ENCODE data around the gene LSAMP.
"Not testable (repeated sequence)": the region's sequence is repeated elsewhere in the genome, so short reads cannot be mapped to it uniquely, and the experiment has no call there.

The LSAMP gene

GRCh38 chr3:116087426-116087825 lies 357.9 kb downstream of the LSAMP start:
- no peak for DNase-seq

GRCh38 chr3:116084999-116085791 lies 360.1 kb downstream of the LSAMP start:
- DNase-seq = no peak

- no peak for DNase-seq
Observed at GRCh38 chr3:116083683-116084082, 361.6 kb downstream of the LSAMP start.

GRCh38 chr3:116078561-116078960 lies 366.7 kb downstream of the LSAMP start:
- DNase-seq = no peak

GRCh38 chr3:116077557-116077956 lies 367.7 kb downstream of the LSAMP start:
- no peak for DNase-seq

GRCh38 chr3:116077059-116077458 lies 368.2 kb downstream of the LSAMP start:
- no peak for DNase-seq

GRCh38 chr3:116070516-116071278 lies 374.6 kb downstream of the LSAMP start:
- DNase-seq = not testable (repeated sequence)

GRCh38 chr3:116070061-116070460 lies 375.2 kb downstream of the LSAMP start:
- DNase-seq = no peak

- no peak for DNase-seq
Observed at GRCh38 chr3:116069024-116069423, 376.3 kb downstream of the LSAMP start.

- DNase-seq = no peak
Observed at GRCh38 chr3:116067326-116067725, 378.0 kb downstream of the LSAMP start.

GRCh38 chr3:116065501-116065900 lies 379.8 kb downstream of the LSAMP start:
- DNase-seq = no peak

GRCh38 chr3:116064646-116065045 lies 380.6 kb downstream of the LSAMP start:
- DNase-seq = no peak

- DNase-seq = no peak
Observed at GRCh38 chr3:116059421-116060096, 385.7 kb downstream of the LSAMP start.

- no peak for DNase-seq
Observed at GRCh38 chr3:116058844-116059243, 386.4 kb downstream of the LSAMP start.

- DNase-seq = no peak
Observed at GRCh38 chr3:116057400-116058006, 387.8 kb downstream of the LSAMP start.

- DNase-seq = no peak
Observed at GRCh38 chr3:116056280-116056679, 389.0 kb downstream of the LSAMP start.

GRCh38 chr3:116053017-116053416 lies 392.3 kb downstream of the LSAMP start:
- DNase-seq = no peak

- no peak for DNase-seq
Observed at GRCh38 chr3:116052602-116053001, 392.7 kb downstream of the LSAMP start.

GRCh38 chr3:116051586-116051985 lies 393.7 kb downstream of the LSAMP start:
- no peak for DNase-seq

- no peak for DNase-seq
Observed at GRCh38 chr3:116051040-116051439, 394.2 kb downstream of the LSAMP start.

GRCh38 chr3:116050311-116050915 lies 394.9 kb downstream of the LSAMP start:
- no peak for DNase-seq

- no peak for DNase-seq
Observed at GRCh38 chr3:116048991-116049390, 396.3 kb downstream of the LSAMP start.

- DNase-seq = no peak
Observed at GRCh38 chr3:116046350-116046749, 398.9 kb downstream of the LSAMP start.

Measured in activated naive CD4-positive, alpha-beta T cell treated with anti-CD3 and anti-CD28 coated beads, Interleukin-2, amount 50 U/mL, for 16 hours (primary cell).